ENCODE measurements around the gene EBNA1BP2.

GRCh38 chr1:43221797-43222196 is 49.7 kb upstream of the EBNA1BP2 start:
- TF ChIP-seq EZH2 (IDR thresholded peaks at IDR 0.05; ENCODE audit: low read length, unreplicated experiment) = no peak
- TF ChIP-seq CTCF (conservative IDR thresholded peaks at IDR 0.05; ENCODE audit: low read depth, low read length) = no peak
- TF ChIP-seq EZH2phosphoT487 (IDR thresholded peaks at IDR 0.05; ENCODE audit: borderline replicate concordance, low read length) = no peak

Data from PC-3 (cell line).